ENCODE measurements around the gene TBC1D32. TPM values are rescaled to one million over a fixed set of nuclear protein-coding genes. Genes with fewer than 3 reads are reported as not detected.

The TBC1D32 gene
- total RNA-seq, 1 experiment from 2014 or later, result 9.0 TPM

- H2BK20ac ChIP-seq (ENCODE audit: low read depth, low read length, poor library complexity, severe bottlenecking), result no peak overlapping the region
- H4K8ac ChIP-seq (replicated peaks; ENCODE audit: insufficient read length, low read depth, low read length), result no peak overlapping the region
- Mint-ChIP-seq H3K27me3 (ENCODE audit: low read depth) (no peaks in the 10 kb centered on the region), H3K27ac (no peak overlapping the region), H3K4me1 (no peaks in the 10 kb centered on the region), H3K36me3 (ENCODE audit: insufficient read depth in 1 of 3, low read depth in 3 of 3) (peaks cover 0 to 7% (median 0%) of the 10 kb centered on the region in 3 experiments; a peak in 2 of 7 replicates), H3K9me3 (0 out of 5 replicates have a peak, but pooled peaks cover 0 to 2% of the 10 kb centered on the region in 2 experiments), H3K4me3 (no peak overlapping the region)
- no peak overlapping the region for H2BK5ac ChIP-seq (ENCODE audit: insufficient read length, low read length)
- H3K56ac ChIP-seq (ENCODE audit: insufficient read length, low read depth, low read length), result no peak overlapping the region
- H2BK15ac ChIP-seq (ENCODE audit: low read depth, low read length), result no peak overlapping the region
- no peak overlapping the region for H2BK12ac ChIP-seq (ENCODE audit: insufficient read length, low read depth, low read length)
- H3K18ac ChIP-seq (ENCODE audit: insufficient read length, low read depth, low read length), result no peak overlapping the region
- H4K20me1 ChIP-seq (ENCODE audit: control insufficient read depth, insufficient read depth, insufficient read length), result no peaks in the 10 kb centered on the region
- H3K9ac ChIP-seq (ENCODE audit: extremely low read depth, insufficient read length, low read length), result no peak overlapping the region
- no peak overlapping the region for H3K14ac ChIP-seq (ENCODE audit: insufficient read depth, low read length)
- no peak overlapping the region for H3T11ph ChIP-seq (ENCODE audit: low read length)
- no CpG with 5 or more reads among the region's 2 CpGs for WGBS (ENCODE audit: extremely low coverage, insufficient read length, low lambda C conversion rate)
- H3K4me2 ChIP-seq (ENCODE audit: insufficient read depth, insufficient read length, low read length), result no peak overlapping the region
- no peak overlapping the region for H2AK5ac ChIP-seq (ENCODE audit: insufficient read length, low read length)
- H3K79me1 ChIP-seq (ENCODE audit: insufficient read depth, low read depth, low read length, poor library complexity, severe bottlenecking), result no peaks in the 10 kb centered on the region
- H2AFZ ChIP-seq (ENCODE audit: low read length), result no peak overlapping the region
- no peak overlapping the region for H2BK120ac ChIP-seq (ENCODE audit: low read depth, low read length, poor library complexity, severe bottlenecking)
- no peak overlapping the region for H4K91ac ChIP-seq (ENCODE audit: insufficient read length, low read depth, low read length)
- DNase-seq, result no peak
- no peaks in the 10 kb centered on the region for H3K23me2 ChIP-seq (ENCODE audit: insufficient read length, low read depth, low read length, poor library complexity, severe bottlenecking)
- no peak overlapping the region for H3K27ac ChIP-seq (ENCODE audit: insufficient read length, low read depth, low read length)
- H3K9me3 ChIP-seq (ENCODE audit: control insufficient read depth, low read depth, low read length), result no peaks in the 10 kb centered on the region
- H3K4ac ChIP-seq (ENCODE audit: low read depth, low read length), result no peak overlapping the region
- H3K27me3 ChIP-seq (ENCODE audit: insufficient read depth, low read length), result no peaks in the 10 kb centered on the region
- no peaks in the 10 kb centered on the region for H3K79me2 ChIP-seq (ENCODE audit: insufficient read depth, low read length)
- H4K5ac ChIP-seq (ENCODE audit: insufficient read length, low read depth, low read length), result no peak overlapping the region
- H3K4me1 ChIP-seq (ENCODE audit: insufficient read depth, low read length), result no peaks in the 10 kb centered on the region
- H3K23ac ChIP-seq (ENCODE audit: insufficient read length, low read depth, low read length), result no peak overlapping the region
- no peak for TF ChIP-seq CTCF (conservative IDR thresholded peaks at IDR 0.05)
Observed at GRCh38 chr6:121223212-121223611, 111.1 kb downstream of the TBC1D32 start.
